Fibroblast of upper back skin (primary cell): ENCODE measurements around the gene TRIP12.
"Not testable (repeated sequence)": the region's sequence is repeated elsewhere in the genome, so short reads cannot be mapped to it uniquely, and the experiment has no call there.

Experiments
- DNase-seq: peaks from one replicate; pipeline ENCODE4 v3.0.0-alpha.2; 2013

TRIP12 gene

GRCh38 chr2:229870903-229871656 is 50.7 kb downstream of the TRIP12 start:
- DNase-seq: no peak

- DNase-seq: no peak
Observed at GRCh38 chr2:229869226-229869625, 52.6 kb downstream of the TRIP12 start.

- DNase-seq: no peak
Observed at GRCh38 chr2:229868794-229869193, 53.0 kb downstream of the TRIP12 start.

GRCh38 chr2:229865033-229865432 is 56.8 kb downstream of the TRIP12 start:
- DNase-seq: no peak

GRCh38 chr2:229861431-229861830 is 60.4 kb downstream of the TRIP12 start:
- DNase-seq: no peak

GRCh38 chr2:229860334-229860733 is 61.5 kb downstream of the TRIP12 start:
- no peak for DNase-seq

- no peak for DNase-seq
Observed at GRCh38 chr2:229858351-229858750, 63.5 kb downstream of the TRIP12 start.

GRCh38 chr2:229857634-229858033 is 64.2 kb downstream of the TRIP12 start:
- no peak for DNase-seq

- DNase-seq: no peak
Observed at GRCh38 chr2:229856413-229856812, 65.4 kb downstream of the TRIP12 start.

- no peak for DNase-seq
Observed at GRCh38 chr2:229855116-229855515, 66.7 kb downstream of the TRIP12 start.

DNA sequence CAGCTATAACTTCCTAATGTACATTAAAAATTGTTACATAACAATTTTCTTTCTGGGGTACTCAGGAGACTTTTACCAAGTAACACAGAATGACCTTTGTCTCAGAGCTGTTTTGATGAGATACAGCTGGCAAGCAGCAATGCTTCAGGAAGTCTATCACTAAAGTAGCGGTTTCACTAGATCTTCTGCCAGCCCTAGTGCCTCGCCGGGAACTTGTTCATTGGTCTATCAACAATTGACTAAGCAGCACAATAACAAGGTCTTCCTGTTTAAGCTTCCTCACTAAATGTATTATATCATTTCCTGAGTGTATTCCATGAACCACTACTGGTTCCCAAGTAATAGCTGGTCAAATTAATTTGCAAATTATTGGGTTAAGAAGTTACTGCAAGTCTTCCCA is 69.2 kb downstream of the TRIP12 start:
- peak; percentile 11 for DNase-seq

DNA sequence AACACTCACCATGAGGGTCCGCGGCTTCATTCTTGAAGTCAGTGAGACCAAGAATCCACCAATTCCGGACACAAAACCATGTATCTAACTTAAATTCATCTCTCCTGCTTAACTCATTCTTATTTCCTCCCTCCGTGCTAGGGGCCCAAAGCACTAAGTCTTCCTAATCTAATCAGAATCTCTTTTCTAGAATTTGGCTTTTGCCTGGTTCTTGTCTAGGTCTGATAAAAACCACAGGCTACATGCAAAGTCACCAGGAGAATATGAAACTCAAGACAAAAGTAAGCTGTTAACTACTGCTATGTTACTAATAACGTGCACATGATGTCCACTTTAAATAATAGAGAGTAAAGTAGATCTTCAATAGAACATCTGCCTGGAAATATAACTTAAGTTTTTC is 69.9 kb downstream of the TRIP12 start:
- no peak for DNase-seq

- not testable (repeated sequence) for DNase-seq
Observed at GRCh38 chr2:229850355-229851275, 71.2 kb downstream of the TRIP12 start.

- no peak for DNase-seq
Observed at GRCh38 chr2:229849073-229849472, 72.7 kb downstream of the TRIP12 start.

- no peak for DNase-seq
Observed at GRCh38 chr2:229843613-229844012, 78.2 kb downstream of the TRIP12 start.

GRCh38 chr2:229838729-229839128 is 83.1 kb downstream of the TRIP12 start:
- no peak for DNase-seq

- DNase-seq: no peak
Observed at GRCh38 chr2:229836847-229837246, 85.0 kb downstream of the TRIP12 start.

DNA sequence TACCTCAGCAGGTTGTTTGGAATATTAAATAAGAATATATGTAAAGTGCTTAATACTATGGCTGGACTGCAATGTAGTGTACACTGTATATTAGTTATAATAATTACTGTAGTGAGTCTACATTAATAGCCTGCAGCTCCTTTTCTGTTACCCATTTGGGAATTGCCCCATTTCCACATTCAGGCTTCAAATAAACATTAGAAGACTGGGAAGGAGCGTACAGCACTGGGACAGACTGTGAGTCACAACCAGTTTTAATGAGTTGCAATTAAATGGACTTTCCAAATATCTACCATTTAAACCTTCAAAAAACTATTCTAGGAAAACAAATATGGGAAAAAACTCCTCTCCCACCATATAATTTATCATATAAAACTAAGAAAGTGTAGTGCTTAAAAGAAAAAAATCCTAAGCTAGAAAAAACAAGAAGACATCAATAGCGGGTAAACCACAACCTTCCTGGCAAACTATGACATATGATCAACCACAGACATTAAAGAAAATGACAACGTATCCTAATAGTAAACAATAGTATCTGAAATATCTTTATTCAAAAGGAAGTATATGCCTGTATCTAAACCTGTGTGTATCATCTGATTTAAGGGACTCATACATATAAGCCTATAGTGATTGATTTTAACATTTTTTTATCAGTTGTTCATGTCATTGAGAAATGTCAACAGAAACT is 86.1 kb downstream of the TRIP12 start:
- no peak for DNase-seq

- DNase-seq: not testable (repeated sequence)
Observed at GRCh38 chr2:229834368-229834767, 87.4 kb downstream of the TRIP12 start.

- no peak for DNase-seq
Observed at GRCh38 chr2:229832510-229832898, 89.3 kb downstream of the TRIP12 start.

- no peak for DNase-seq
Observed at GRCh38 chr2:229831805-229832509, 89.9 kb downstream of the TRIP12 start.

DNA sequence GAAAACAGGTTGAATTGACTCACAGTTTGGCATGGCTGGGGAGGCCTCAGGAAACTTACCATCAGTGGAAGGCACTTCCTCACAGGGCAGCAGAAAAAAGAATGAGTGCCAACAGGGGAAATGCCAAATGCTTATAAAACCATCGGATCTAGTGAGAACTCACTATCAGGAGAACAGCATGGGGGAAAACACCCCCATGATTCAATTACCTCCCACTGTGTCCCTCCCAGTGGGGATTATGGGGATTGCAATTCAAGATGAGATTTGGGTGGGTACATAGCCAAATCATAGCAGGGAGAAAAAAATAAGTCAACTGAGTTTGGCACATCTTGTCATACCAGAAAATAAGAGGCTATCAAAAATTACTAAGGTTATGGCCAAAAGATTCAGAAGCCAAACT is 96.3 kb downstream of the TRIP12 start:
- no peak for DNase-seq

GRCh38 chr2:229821316-229821715 is 100.5 kb downstream of the TRIP12 start:
- no peak for DNase-seq
